Large intestine (tissue), 12 donors: ENCODE results near the gene DNM3. TPM values are rescaled to one million over a fixed set of nuclear protein-coding genes. Genes with fewer than 3 reads are reported as not detected.
"Not testable (repeated sequence)": the region's sequence is repeated elsewhere in the genome, so short reads cannot be mapped to it uniquely, and the experiment has no call there.

ENCODE experiments used
- DNase-seq, 2 donors: peaks; one replicate each; pipeline versions ENCODE4 v3.0.0 to v3.0.0-alpha.2; 2013
- H3K27ac ChIP-seq: one replicate; pipeline ENCODE4 v1.5.1; 2013; ENCODE audit warnings: low read length
- H3K27me3 ChIP-seq: 2 replicates; pipeline ENCODE4 v1.6.1; 2013; ENCODE audit warnings: low read length; ENCODE audit not compliant: control insufficient read depth, insufficient read depth
- H3K36me3 ChIP-seq: 2 replicates; pipeline ENCODE4 v1.6.1; 2013; ENCODE audit warnings: low read length; ENCODE audit not compliant: control insufficient read depth, insufficient read depth
- H3K4me1 ChIP-seq: one replicate; pipeline ENCODE4 v1.6.1; 2013; ENCODE audit warnings: low read length; ENCODE audit not compliant: control insufficient read depth, insufficient read depth
- H3K4me3 ChIP-seq: one replicate; pipeline ENCODE4 v1.5.1; 2013; ENCODE audit warnings: low read length
- H3K9me3 ChIP-seq: one replicate; pipeline ENCODE4 v1.6.1; 2013; ENCODE audit warnings: mild to moderate bottlenecking, low read depth, low read length, moderate library complexity; ENCODE audit not compliant: control insufficient read depth
- WGBS: methylation state at CpG from one replicate; pipeline ENCODE4 v1.1.5; 2013; ENCODE audit warnings: low lambda C conversion rate; ENCODE audit not compliant: insufficient coverage; 5-methylcytosine and 5-hydroxymethylcytosine counted together
- long read RNA-seq, 11 donors: transcript quantifications; one replicate each; lab custom pipeline, GENCODE V29; 2026
- polyA plus RNA-seq: library from polyadenylated mRNA; unstranded; fragments of 120-200 nt; gene quantifications from one replicate; pipeline ENCODE4 v1.2.1, GENCODE V29; 2013

The DNM3 gene
- polyA plus RNA-seq: 2.2 TPM
- long read RNA-seq, donor 1: 0 reads
- long read RNA-seq, donor 2, partial matches to known transcripts: 0 of 25 reads
- long read RNA-seq, donor 2, other reads (novel, unspliced or antisense): 25 of 25 reads
- long read RNA-seq, donor 3: 0 reads
- long read RNA-seq, donor 4: 0 reads
- long read RNA-seq, donor 5: 0 reads
- long read RNA-seq, donor 6, partial matches to known transcripts: 8 of 35 reads
- long read RNA-seq, donor 6, other reads (novel, unspliced or antisense): 27 of 35 reads
- long read RNA-seq, donor 7: 0 reads
- long read RNA-seq, donor 8, partial matches to known transcripts: 0 of 31 reads
- long read RNA-seq, donor 8, other reads (novel, unspliced or antisense): 30 of 31 reads
- long read RNA-seq, donor 9, partial matches to known transcripts: 0 of 1 reads
- long read RNA-seq, donor 9, other reads (novel, unspliced or antisense): 0 of 1 reads
- long read RNA-seq, donor 10, partial matches to known transcripts: 79 of 79 reads
- long read RNA-seq, donor 10, other reads (novel, unspliced or antisense): 0 of 79 reads
- long read RNA-seq, donor 11: 0 reads

DNA sequence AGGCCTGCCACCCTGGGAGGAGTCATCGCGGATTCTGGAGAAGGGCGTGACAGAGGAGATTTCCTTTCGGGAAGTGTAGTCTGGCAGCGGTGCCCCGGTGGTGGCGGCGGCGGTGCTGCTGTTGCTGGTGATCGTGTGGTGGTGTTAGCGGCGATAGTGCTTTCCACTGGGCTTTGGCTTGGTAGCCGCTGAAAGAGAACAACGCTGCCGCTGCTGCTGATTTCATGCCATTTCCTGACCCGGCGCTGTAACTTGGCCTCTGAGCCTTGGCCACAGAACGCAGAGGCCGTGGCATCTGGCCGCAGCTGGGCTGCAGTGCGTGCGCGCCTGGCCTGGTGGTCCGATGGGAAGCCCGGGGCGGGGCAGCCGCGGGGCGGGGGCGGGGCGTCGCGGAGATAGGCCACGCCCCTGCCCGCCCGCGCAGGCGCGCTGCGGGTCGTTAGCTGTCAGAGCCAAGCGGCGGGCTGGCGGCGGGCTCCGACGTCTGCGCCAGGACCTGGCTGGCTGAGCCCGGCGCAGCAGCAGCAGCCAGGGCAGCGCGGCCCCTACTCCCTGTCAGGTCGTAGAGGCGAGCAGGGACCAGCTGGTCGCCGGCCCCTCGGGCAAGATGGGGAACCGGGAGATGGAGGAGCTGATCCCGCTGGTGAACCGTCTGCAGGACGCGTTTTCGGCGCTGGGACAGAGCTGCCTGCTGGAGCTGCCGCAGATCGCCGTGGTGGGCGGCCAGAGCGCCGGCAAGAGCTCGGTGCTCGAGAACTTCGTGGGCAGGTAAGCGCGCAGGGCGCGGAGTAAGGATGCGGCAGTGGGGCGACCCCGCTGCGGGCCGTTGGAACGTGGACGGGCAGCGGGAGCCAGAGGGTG lies at the start of gene DNM3:
TSS of gene DNM3 (plus strand) at position 449 of the 861 bp plus-strand sequence. CDS start at position 608, 159 bp downstream.
- Histone ChIP-seq H3K27ac (no peak within 1 kb of the TSS), H3K4me3 (peak within 1 kb of the TSS; percentile 64), H3K27me3 (peaks cover 35% of the 10 kb centered on the region), H3K36me3 (no peaks in the 10 kb centered on the region), H3K4me1 (peaks cover 7% of the 10 kb centered on the region), H3K9me3 (peaks cover 7% of the 10 kb centered on the region)
- DNase-seq: peak; percentile 60 to 64
- WGBS: no CpG with 5 or more reads among the region's 85 CpGs

DNA sequence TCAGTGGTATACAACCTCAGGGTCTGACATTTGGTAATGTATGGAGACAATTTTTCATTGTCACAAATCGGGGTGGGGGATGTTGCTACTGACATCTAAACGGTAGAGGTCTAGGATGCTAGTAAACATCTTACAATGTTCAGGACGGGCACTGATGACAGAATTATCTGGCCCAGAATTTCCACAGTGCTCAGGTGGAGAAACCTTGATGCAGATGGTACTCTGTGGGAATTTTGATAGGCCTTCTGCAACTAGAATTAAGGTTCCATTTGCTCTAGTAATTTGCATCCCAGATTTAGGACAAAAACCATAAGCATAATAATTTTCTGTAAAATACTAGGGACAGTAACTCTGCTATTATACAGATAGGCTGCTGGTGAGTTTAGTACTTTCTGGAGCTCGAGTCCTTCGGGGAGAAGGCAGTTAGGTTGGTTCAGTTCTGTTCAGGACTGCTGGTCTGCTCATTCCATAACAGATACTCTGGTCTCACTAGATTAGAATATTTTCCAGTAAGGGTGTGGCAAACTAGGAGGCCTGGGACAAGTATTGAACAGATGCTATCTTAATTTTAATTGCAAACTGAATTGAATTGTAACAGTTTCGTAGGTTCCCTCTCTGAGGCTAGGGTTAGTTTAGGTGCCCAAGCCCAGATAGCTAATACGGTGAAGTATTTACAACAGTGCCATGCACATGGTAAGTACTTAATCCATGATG lies 48.5 kb upstream of the DNM3 start:
- no peak for DNase-seq
- no CpG with 5 or more reads among the region's 7 CpGs for WGBS
- Histone ChIP-seq H3K9me3 (no peaks in the 10 kb centered on the region), H3K27me3 (no peaks in the 10 kb centered on the region), H3K4me1 (no peaks in the 10 kb centered on the region), H3K27ac (no peak overlapping the region), H3K4me3 (no peak overlapping the region), H3K36me3 (peaks cover 82% of the 10 kb centered on the region)

DNA sequence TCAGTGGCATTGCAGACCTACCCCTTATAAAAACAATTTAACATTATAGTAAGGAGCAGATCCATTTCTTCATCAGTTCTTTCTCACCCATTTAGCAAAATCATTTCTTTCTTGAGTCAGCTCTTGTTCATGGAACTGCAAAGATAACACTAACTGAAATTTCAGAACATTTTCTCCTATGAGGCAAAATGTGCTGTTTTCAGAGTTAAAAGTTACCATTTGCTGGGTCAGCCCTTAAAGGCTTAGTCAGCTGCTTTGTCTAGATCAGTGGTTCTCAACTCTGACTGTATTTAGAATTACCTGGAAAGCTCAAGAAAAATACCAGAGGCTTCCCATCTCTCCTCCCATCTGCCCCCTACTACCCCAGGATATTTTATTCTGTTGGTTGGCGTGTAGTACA lies 47.7 kb upstream of the DNM3 start:
- H3K4me3 ChIP-seq: no peak overlapping the region
- peaks cover 77% of the 10 kb centered on the region for H3K36me3 ChIP-seq
- no peaks in the 10 kb centered on the region for H3K4me1 ChIP-seq
- H3K9me3 ChIP-seq: no peaks in the 10 kb centered on the region
- no peak overlapping the region for H3K27ac ChIP-seq
- no CpG with 5 or more reads among the region's 1 CpG for WGBS
- no peak for DNase-seq
- H3K27me3 ChIP-seq: no peaks in the 10 kb centered on the region

DNA sequence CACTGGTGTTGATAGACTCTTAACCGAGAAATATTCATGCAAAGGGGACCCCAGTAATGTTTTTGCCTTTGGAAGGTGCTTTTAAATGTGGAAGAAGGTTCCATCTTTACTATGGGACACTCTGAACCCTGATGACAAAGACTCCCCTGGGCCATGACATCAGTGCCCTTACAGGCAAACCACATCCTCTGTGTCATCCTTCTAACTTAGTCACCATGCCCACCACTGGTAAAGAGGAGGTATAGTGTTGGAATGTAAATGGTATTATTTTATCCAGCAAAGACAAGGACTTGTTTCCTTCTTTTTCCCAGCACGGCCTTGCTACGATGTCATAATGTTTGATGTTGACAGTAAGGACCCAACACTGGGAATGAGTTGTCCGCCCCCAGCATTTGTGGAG lies 47.2 kb upstream of the DNM3 start:
- no peak overlapping the region for H3K27ac ChIP-seq
- no peak for DNase-seq
- H3K4me1 ChIP-seq: no peaks in the 10 kb centered on the region
- no CpG with 5 or more reads among the region's 4 CpGs for WGBS
- no peaks in the 10 kb centered on the region for H3K27me3 ChIP-seq
- H3K9me3 ChIP-seq: no peaks in the 10 kb centered on the region
- H3K36me3 ChIP-seq: peaks cover 72% of the 10 kb centered on the region
- H3K4me3 ChIP-seq: no peak overlapping the region

DNA sequence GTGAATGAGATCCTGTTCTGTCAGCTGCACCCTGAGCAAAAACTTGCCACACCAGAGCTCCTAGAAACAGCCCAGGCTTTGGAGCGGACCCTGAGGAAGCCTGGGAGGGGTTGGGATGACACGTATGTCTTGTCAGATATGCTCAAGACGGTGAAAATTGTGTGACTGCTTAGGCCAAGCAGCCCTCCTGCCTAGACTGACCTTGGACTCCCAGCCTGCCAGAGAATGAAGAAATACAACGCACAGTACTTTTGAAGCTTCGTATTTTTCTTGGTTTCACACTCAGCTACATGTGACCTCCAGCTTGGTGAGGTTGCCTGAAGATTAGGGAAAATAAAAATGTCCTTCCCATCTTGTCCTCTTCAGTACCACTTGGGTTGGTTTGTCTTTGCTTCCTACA lies 44.7 kb upstream of the DNM3 start:
- Histone ChIP-seq H3K4me1 (peaks cover 8% of the 10 kb centered on the region), H3K4me3 (no peak overlapping the region), H3K27ac (no peak overlapping the region), H3K9me3 (no peaks in the 10 kb centered on the region), H3K27me3 (no peaks in the 10 kb centered on the region), H3K36me3 (peaks cover 56% of the 10 kb centered on the region)
- no peak for DNase-seq
- no CpG with 5 or more reads among the region's 5 CpGs for WGBS

DNA sequence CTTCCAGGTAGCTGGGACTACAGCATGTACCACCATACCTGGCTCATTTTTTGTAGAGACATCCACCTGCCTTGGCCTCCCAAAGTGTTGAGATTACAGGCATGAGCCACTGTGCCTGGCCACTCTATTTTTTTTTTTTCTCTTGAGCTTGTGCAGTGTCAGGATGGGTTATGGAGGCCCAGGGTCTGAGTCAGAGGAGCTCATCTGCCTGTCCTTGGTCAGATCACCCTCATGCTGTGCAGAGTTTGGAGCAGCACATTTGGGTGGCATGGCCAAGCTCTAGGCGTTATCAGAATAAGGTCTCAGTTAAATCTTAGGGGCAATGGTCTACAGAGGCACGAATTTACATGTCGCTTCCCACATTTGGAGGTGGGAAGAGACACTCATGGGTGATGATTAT lies 43.0 kb upstream of the DNM3 start:
- H3K36me3 ChIP-seq: peaks cover 39% of the 10 kb centered on the region
- no CpG with 5 or more reads among the region's 3 CpGs for WGBS
- H3K27me3 ChIP-seq: no peaks in the 10 kb centered on the region

DNA sequence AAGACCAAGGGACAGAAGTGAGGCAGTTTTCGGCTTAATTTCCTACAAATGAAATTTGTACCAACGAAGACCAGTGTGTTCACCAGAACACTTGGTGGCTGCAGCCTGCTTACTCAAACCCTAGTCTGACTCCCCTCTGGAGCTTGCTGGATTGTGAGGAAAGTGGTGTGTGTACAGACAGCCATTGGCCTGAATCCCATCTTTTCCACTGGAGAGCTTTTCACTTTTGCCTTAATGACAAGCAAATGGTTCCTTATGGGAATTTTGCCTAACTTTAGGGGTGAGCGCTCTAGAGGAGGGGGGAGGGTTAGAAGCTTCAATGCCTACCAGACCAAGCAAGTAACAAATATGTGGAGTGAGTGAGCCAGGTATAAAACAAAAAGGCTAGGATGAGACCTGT lies 42.5 kb upstream of the DNM3 start:
- Histone ChIP-seq H3K9me3 (no peaks in the 10 kb centered on the region), H3K27ac (no peak overlapping the region), H3K27me3 (no peaks in the 10 kb centered on the region), H3K4me3 (no peak overlapping the region), H3K4me1 (peaks cover 14% of the 10 kb centered on the region), H3K36me3 (peaks cover 34% of the 10 kb centered on the region)
- no peak for DNase-seq
- WGBS: no CpG with 5 or more reads among the region's 3 CpGs

More for the DNA sequence above, 43.0 kb upstream of the DNM3 start:
- DNase-seq: no peak
- Histone ChIP-seq H3K9me3 (no peaks in the 10 kb centered on the region), H3K4me1 (peaks cover 14% of the 10 kb centered on the region), H3K4me3 (no peak overlapping the region), H3K27ac (no peak overlapping the region)

DNA sequence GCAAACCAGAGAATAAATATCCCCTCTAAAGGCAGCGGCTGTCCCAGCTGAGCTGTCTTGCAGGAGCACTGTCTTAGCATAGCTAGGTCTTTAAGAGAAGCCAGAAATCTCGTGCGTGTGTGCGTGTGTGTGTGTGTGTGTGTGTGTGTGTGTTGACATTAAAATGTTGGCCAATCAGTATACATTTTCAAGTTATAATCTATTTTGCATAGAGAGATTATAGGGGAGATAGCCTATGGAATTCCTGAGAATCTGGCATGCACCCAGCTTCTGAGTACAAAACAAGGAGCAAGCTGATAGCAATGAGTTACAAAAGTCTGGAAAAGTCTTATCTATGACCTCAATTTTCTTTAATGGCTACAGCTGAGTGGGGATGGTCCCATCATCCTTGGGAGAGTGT lies 42.1 kb upstream of the DNM3 start:
- Histone ChIP-seq H3K27ac (no peak overlapping the region), H3K4me3 (no peak overlapping the region), H3K27me3 (no peaks in the 10 kb centered on the region), H3K4me1 (peaks cover 14% of the 10 kb centered on the region), H3K36me3 (peaks cover 30% of the 10 kb centered on the region), H3K9me3 (no peaks in the 10 kb centered on the region)
- no peak for DNase-seq
- no CpG with 5 or more reads among the region's 4 CpGs for WGBS

DNA sequence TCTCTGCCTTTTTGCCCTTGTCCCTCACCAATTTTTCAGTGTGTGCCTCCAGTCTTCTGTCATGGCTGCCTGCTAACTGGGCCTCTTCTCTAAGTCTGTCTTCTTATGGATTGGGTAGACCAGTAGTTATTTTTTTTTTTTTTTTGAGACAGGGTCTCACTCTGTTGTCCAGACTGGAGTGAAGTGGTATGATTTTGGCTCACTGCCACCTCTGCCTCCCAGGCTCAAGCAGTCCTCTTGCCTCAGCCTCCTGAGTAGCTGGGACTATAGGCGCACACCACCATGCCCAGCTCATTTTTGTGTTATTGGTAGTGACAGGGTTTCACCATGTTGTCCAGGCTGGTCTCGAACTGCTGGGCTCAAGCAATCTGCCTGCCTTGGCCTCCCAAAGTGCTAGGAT lies 41.6 kb upstream of the DNM3 start:
- H3K36me3 ChIP-seq: peaks cover 25% of the 10 kb centered on the region
- not testable (repeated sequence) for H3K9me3 ChIP-seq, DNase-seq, H3K27me3 ChIP-seq, H3K4me3 ChIP-seq
- H3K4me1 ChIP-seq: peaks cover 14% of the 10 kb centered on the region
- no CpG with 5 or more reads among the region's 2 CpGs for WGBS
- H3K27ac ChIP-seq: peak overlapping the region; percentile 71

DNA sequence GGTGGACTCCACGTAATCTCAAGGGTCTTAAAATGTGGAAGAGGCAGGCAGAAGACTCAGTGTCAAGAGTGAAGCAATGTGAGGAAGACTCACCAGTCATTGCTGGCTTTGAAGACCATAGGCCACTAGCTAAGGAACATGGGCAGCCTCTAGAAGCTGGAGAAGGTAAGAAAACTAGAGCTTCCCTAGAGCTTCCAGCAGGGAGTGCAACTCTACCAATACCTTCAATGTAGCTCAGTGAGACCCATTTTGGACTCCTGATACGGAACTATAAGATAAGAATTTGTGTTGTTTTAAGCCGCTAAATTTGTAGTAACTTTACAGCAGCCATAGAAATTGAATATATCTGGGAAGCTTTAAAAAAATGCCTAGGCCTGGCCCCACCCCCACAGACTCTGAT lies 41.0 kb upstream of the DNM3 start:
- Histone ChIP-seq H3K27ac (peak overlapping the region; percentile 71), H3K4me3 (no peak overlapping the region), H3K9me3 (no peaks in the 10 kb centered on the region), H3K36me3 (peaks cover 19% of the 10 kb centered on the region), H3K4me1 (peaks cover 14% of the 10 kb centered on the region), H3K27me3 (no peaks in the 10 kb centered on the region)
- DNase-seq: no peak
- WGBS: 90% methylated on average over 2 of the region's 3 CpGs
